HepG2 (cell line): ENCODE data around the gene ZNF195. TPM values are rescaled to one million over a fixed set of nuclear protein-coding genes. Genes with fewer than 3 reads are reported as not detected.

ENCODE experiments used
- FOXP1 ChIP-seq, 2 experiments: fragments of 450-650 bp in 1 of 2; IDR thresholded peaks; 2 replicates each; pipeline ENCODE4 v1.6.1; 2017 to 2018; ENCODE audit warnings: antibody characterized with exemption in 1 of 2
- HMG20B ChIP-seq: conservative IDR thresholded peaks from 2 replicates; pipeline ENCODE4 v1.6.1; 2016; ENCODE audit warnings: missing genetic modification reagents, missing compliant biosample characterization
- NCOA1 ChIP-seq: sonication (generic); formaldehyde crosslinking; IDR thresholded peaks from 2 replicates; pipeline ENCODE4 v1.9.0; 2021; ENCODE audit warnings: missing genetic modification reagents
- NCOR1 ChIP-seq: fragments of 200-600 bp; sonication (generic); IDR thresholded peaks from 2 replicates; pipeline ENCODE4 v1.7.0; 2017; ENCODE audit warnings: antibody characterized with exemption, low read length, borderline replicate concordance
- RBAK ChIP-seq: sonication (generic); formaldehyde crosslinking; IDR thresholded peaks from 2 replicates; pipeline ENCODE4 v1.5.1; 2020; ENCODE audit warnings: mild to moderate bottlenecking, missing genetic modification reagents
- SIX1 ChIP-seq: sonication (generic); formaldehyde crosslinking; IDR thresholded peaks from 2 replicates; pipeline ENCODE4 v1.4.0; 2020; ENCODE audit warnings: missing genetic modification reagents, borderline replicate concordance
- SOX13 ChIP-seq, 3 experiments: fragments of 450-650 bp in 1 of 3; sonication (generic) in 1 of 3; formaldehyde crosslinking in 1 of 3; IDR thresholded peaks in 2 of 3; conservative IDR thresholded peaks in 1 of 3; 2 replicates each; pipeline versions ENCODE4 v1.5.0 to v1.6.1; 2016 to 2020; ENCODE audit warnings: antibody characterized with exemption in 1 of 3, mild to moderate bottlenecking in 1 of 3, missing compliant biosample characterization in 1 of 3, missing genetic modification reagents in 1 of 3, moderate library complexity in 1 of 3
- ZNF431 ChIP-seq: sonication (generic); formaldehyde crosslinking; IDR thresholded peaks from 2 replicates; pipeline ENCODE4 v1.9.0; 2022; ENCODE audit warnings: missing genetic modification reagents, low read depth, mild to moderate bottlenecking, borderline replicate concordance
- ZNF703 ChIP-seq: sonication (generic); formaldehyde crosslinking; IDR thresholded peaks from 2 replicates; pipeline ENCODE4 v1.5.1; 2020; ENCODE audit warnings: missing genetic modification reagents, mild to moderate bottlenecking, moderate library complexity, borderline replicate concordance
- ZNF746 ChIP-seq: sonication (generic); formaldehyde crosslinking; IDR thresholded peaks from 2 replicates; pipeline ENCODE4 v1.8.0; 2022; ENCODE audit warnings: mild to moderate bottlenecking, missing genetic modification reagents
- ZSCAN31 ChIP-seq: sonication (generic); formaldehyde crosslinking; IDR thresholded peaks from 2 replicates; pipeline ENCODE4 v1.5.0; 2020; ENCODE audit warnings: low read depth, mild to moderate bottlenecking, missing genetic modification reagents
- polyA plus RNA-seq, 8 experiments: library from polyadenylated mRNA; depleted of rRNA in 3 of 8; stranded (reverse) in 7 of 8; unstranded in 1 of 8; fragments of >200 nt; fragmentation: Illumina TruSeq in 4 of 8; extraction: Trizol in 4 of 8; gene quantifications; 2 replicates each; pipeline versions ENCODE4 v1.2.1 to v1.2.3, GENCODE V29; 2011 to 2016; ENCODE audit warnings: low read depth in 4 of 8, missing spikeins in 1 of 8, mixed read lengths in 1 of 8; ENCODE audit not compliant: insufficient read depth in 1 of 8
- total RNA-seq, 5 experiments: library from RNA; depleted of rRNA; stranded (reverse); fragments of >200 nt; fragmentation: Illumina TruSeq; extraction: Trizol; gene quantifications; 2 replicates each; pipeline ENCODE4 v1.2.3, GENCODE V29; 2016; ENCODE audit warnings: low read depth in 1 of 5
- TF ChIP-seq, protein P1 (sequence below): sonication (generic); formaldehyde crosslinking; IDR thresholded peaks from 2 replicates; pipeline ENCODE4 v1.4.0; 2020; ENCODE audit warnings: missing genetic modification reagents, borderline replicate concordance
- TF ChIP-seq, protein P2 (sequence below), 2 experiments: sonication (generic) in 1 of 2; formaldehyde crosslinking in 1 of 2; IDR thresholded peaks; 2 replicates each; pipeline versions ENCODE4 v1.4.0 to v1.6.1; 2016 to 2020; ENCODE audit warnings: borderline replicate concordance in 1 of 2, low read depth in 1 of 2, mild to moderate bottlenecking in 1 of 2, missing genetic modification reagents in 1 of 2
- TF ChIP-seq, protein P3 (sequence below): sonication (generic); formaldehyde crosslinking; IDR thresholded peaks from 2 replicates; pipeline ENCODE4 v1.4.0; 2020; ENCODE audit warnings: mild to moderate bottlenecking, low read depth, missing genetic modification reagents
- TF ChIP-seq, protein P4 (sequence below): sonication (generic); formaldehyde crosslinking; IDR thresholded peaks from 2 replicates; pipeline ENCODE4 v1.4.0; 2020; ENCODE audit warnings: missing genetic modification reagents
- TF ChIP-seq, protein P5 (sequence below): sonication (generic); formaldehyde crosslinking; IDR thresholded peaks from 2 replicates; pipeline ENCODE4 v1.4.0; 2020; ENCODE audit warnings: mild to moderate bottlenecking, missing genetic modification reagents

Gene ZNF195
- total and polyA plus RNA-seq, 2 of the 13 experiments (the other 11 are each of a cell fraction or from before 2014, with no cell fraction given): 17.3 to 31.4 TPM

DNA sequence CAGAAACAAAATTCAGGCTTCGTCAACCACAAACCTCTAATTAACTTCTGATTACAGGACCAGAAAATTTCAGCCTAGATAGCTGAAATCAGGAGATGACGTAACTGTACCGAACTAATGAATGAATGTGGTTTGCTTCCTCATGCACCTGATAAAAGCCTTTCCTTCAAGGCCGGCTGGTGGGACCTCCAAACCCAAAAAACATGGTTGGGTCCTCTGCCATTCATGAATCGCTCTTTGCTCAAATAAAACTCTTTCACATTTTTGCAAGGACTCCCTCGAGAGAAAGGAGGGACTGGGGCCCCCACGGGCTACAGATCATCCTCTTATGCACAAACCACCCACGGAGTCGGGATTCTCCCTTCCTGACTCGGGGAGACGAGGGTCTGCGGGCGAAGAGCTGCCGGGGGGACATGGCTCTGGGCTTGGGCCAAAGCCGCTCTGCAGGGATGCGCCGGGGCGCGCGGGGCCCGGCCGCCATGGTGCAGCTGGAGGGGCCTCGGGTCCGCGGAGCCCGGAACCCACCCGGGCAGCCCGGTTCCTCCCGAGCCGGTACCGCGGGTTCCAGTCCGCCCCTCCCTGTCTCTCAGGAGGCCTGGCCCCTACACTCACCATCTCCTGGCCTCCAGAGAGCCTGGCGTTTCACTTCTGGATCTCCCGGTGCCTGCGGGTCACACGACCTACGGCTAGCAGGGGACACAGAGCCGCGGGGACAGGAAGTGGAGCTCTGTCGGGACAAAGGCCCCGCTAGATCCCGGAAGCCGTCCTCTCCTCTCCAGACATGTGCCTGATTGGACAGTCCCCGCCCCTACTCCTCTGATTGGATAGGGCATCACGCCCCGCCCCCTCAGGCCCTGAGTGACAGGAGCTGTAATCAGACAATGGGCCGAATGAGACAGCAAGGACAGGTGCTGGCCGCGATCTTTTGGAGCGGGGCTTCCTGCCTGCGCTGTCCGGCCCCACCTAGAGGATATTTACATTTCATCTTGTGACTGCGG, at the start of gene ZNF195 (continued):
- TF ChIP-seq, protein P1, sequence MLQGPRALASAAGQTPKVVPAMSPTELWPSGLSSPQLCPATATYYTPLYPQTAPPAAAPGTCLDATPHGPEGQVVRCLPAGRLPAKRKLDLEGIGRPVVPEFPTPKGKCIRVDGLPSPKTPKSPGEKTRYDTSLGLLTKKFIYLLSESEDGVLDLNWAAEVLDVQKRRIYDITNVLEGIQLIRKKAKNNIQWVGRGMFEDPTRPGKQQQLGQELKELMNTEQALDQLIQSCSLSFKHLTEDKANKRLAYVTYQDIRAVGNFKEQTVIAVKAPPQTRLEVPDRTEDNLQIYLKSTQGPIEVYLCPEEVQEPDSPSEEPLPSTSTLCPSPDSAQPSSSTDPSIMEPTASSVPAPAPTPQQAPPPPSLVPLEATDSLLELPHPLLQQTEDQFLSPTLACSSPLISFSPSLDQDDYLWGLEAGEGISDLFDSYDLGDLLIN: 0 out of 2 replicates have a peak, but pooled peaks have one; percentile 24
- TF ChIP-seq NCOA1 (CRISPR knock-in tag): no peak
- TF ChIP-seq SIX1: no peak
- no peak for TF ChIP-seq RBAK (CRISPR knock-in tag)
- TF ChIP-seq ZSCAN31 (CRISPR knock-in tag): no peak
- TF ChIP-seq NCOR1: no peak
- no peak for TF ChIP-seq ZNF431 (CRISPR knock-in tag)
- TF ChIP-seq HMG20B: no peak
- TF ChIP-seq, protein P2, sequence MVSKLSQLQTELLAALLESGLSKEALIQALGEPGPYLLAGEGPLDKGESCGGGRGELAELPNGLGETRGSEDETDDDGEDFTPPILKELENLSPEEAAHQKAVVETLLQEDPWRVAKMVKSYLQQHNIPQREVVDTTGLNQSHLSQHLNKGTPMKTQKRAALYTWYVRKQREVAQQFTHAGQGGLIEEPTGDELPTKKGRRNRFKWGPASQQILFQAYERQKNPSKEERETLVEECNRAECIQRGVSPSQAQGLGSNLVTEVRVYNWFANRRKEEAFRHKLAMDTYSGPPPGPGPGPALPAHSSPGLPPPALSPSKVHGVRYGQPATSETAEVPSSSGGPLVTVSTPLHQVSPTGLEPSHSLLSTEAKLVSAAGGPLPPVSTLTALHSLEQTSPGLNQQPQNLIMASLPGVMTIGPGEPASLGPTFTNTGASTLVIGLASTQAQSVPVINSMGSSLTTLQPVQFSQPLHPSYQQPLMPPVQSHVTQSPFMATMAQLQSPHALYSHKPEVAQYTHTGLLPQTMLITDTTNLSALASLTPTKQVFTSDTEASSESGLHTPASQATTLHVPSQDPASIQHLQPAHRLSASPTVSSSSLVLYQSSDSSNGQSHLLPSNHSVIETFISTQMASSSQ (IDR thresholded peaks at IDR 0.05; ENCODE audit: low read depth): no peak
- TF ChIP-seq, protein P2 (CRISPR knock-in tag; IDR thresholded peaks at IDR 0.05; ENCODE audit: borderline replicate concordance): no peak
- TF ChIP-seq, protein P3, sequence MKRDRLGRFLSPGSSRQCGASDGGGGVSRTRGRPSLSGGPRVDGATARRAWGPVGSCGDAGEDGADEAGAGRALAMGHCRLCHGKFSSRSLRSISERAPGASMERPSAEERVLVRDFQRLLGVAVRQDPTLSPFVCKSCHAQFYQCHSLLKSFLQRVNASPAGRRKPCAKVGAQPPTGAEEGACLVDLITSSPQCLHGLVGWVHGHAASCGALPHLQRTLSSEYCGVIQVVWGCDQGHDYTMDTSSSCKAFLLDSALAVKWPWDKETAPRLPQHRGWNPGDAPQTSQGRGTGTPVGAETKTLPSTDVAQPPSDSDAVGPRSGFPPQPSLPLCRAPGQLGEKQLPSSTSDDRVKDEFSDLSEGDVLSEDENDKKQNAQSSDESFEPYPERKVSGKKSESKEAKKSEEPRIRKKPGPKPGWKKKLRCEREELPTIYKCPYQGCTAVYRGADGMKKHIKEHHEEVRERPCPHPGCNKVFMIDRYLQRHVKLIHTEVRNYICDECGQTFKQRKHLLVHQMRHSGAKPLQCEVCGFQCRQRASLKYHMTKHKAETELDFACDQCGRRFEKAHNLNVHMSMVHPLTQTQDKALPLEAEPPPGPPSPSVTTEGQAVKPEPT (CRISPR knock-in tag): no peak
- no peak for TF ChIP-seq ZNF746 (CRISPR knock-in tag)
- TF ChIP-seq, protein P4, sequence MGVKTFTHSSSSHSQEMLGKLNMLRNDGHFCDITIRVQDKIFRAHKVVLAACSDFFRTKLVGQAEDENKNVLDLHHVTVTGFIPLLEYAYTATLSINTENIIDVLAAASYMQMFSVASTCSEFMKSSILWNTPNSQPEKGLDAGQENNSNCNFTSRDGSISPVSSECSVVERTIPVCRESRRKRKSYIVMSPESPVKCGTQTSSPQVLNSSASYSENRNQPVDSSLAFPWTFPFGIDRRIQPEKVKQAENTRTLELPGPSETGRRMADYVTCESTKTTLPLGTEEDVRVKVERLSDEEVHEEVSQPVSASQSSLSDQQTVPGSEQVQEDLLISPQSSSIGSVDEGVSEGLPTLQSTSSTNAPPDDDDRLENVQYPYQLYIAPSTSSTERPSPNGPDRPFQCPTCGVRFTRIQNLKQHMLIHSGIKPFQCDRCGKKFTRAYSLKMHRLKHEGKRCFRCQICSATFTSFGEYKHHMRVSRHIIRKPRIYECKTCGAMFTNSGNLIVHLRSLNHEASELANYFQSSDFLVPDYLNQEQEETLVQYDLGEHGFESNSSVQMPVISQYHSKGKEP (CRISPR knock-in tag): no peak
- TF ChIP-seq FOXP1 (IDR thresholded peaks at IDR 0.05): no peak
- TF ChIP-seq FOXP1 (CRISPR knock-in tag; IDR thresholded peaks at IDR 0.05): no peak
- no peak for TF ChIP-seq ZNF703 (CRISPR knock-in tag)
- TF ChIP-seq SOX13 (IDR thresholded peaks at IDR 0.05): no peak
- peak in 1 of 2 experiments; percentile 46; a peak in 1 of 4 replicates for TF ChIP-seq SOX13 (CRISPR knock-in tag; conservative IDR thresholded peaks at IDR 0.05 in 1 of 2, IDR thresholded peaks at IDR 0.05 in 1 of 2)
- TF ChIP-seq, protein P5, sequence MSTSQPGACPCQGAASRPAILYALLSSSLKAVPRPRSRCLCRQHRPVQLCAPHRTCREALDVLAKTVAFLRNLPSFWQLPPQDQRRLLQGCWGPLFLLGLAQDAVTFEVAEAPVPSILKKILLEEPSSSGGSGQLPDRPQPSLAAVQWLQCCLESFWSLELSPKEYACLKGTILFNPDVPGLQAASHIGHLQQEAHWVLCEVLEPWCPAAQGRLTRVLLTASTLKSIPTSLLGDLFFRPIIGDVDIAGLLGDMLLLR: no peak
